GM23248 (cell line): ENCODE data around the gene CDK2. TPM values are rescaled to one million over a fixed set of nuclear protein-coding genes. Genes with fewer than 3 reads are reported as not detected.

Experiments
- DNase-seq: peaks from one replicate; pipeline ENCODE4 v3.0.0-alpha.2; 2015
- H2AFZ ChIP-seq: fragments of 200-600 bp; sonication (generic); 2 replicates; pipeline ENCODE4 v1.6.1; 2016; ENCODE audit warnings: antibody characterized with exemption
- H3F3A ChIP-seq: fragments of 200-600 bp; sonication (generic); 2 replicates; pipeline ENCODE4 v1.6.1; 2016; ENCODE audit warnings: mild to moderate bottlenecking, antibody characterized with exemption, mixed run types; ENCODE audit not compliant: insufficient read depth
- H3K27ac ChIP-seq: fragments of 200-600 bp; sonication (generic); 2 replicates; pipeline ENCODE4 v1.5.1; 2016; ENCODE audit warnings: mild to moderate bottlenecking
- H3K27me3 ChIP-seq: fragments of 200-600 bp; sonication (generic); replicated peaks from 2 replicates; pipeline ENCODE4 v1.6.1; 2016; ENCODE audit warnings: mild to moderate bottlenecking; ENCODE audit not compliant: insufficient read depth
- H3K36me3 ChIP-seq: fragments of 200-600 bp; sonication (generic); 2 replicates; pipeline ENCODE4 v1.6.1; 2016; ENCODE audit warnings: low read depth, mild to moderate bottlenecking
- H3K4me1 ChIP-seq: fragments of 200-600 bp; sonication (generic); 2 replicates; pipeline ENCODE4 v1.6.1; 2016; ENCODE audit warnings: mild to moderate bottlenecking; ENCODE audit not compliant: insufficient read depth
- H3K4me2 ChIP-seq: fragments of 200-600 bp; sonication (generic); one replicate; pipeline ENCODE4 v1.6.1; 2016; ENCODE audit warnings: mild to moderate bottlenecking; ENCODE audit not compliant: unreplicated experiment
- H3K4me3 ChIP-seq: fragments of 200-600 bp; sonication (generic); 2 replicates; pipeline ENCODE4 v1.5.1; 2016; ENCODE audit warnings: mild to moderate bottlenecking
- H3K79me2 ChIP-seq: fragments of 200-600 bp; sonication (generic); 2 replicates; pipeline ENCODE4 v1.6.1; 2016; ENCODE audit warnings: mild to moderate bottlenecking; ENCODE audit not compliant: insufficient read depth
- H3K9ac ChIP-seq: fragments of 200-600 bp; sonication (generic); 2 replicates; pipeline ENCODE4 v1.6.1; 2016; ENCODE audit warnings: mild to moderate bottlenecking
- H3K9me2 ChIP-seq: fragments of 200-600 bp; sonication (generic); 2 replicates; pipeline ENCODE4 v1.6.1; 2016; ENCODE audit warnings: mixed run types, mild to moderate bottlenecking, moderate library complexity; ENCODE audit not compliant: insufficient read depth
- H3K9me3 ChIP-seq: fragments of 200-600 bp; sonication (generic); one replicate; pipeline ENCODE4 v1.6.1; 2017; ENCODE audit warnings: low read depth
- H4K20me1 ChIP-seq: fragments of 200-600 bp; sonication (generic); 2 replicates; pipeline ENCODE4 v1.6.0; 2016; ENCODE audit not compliant: insufficient read depth
- EZH2 ChIP-seq: fragments of 200-600 bp; sonication (generic); IDR thresholded peaks from 2 replicates; pipeline ENCODE4 v1.6.1; 2018; ENCODE audit warnings: antibody characterized with exemption, mild to moderate bottlenecking; ENCODE audit not compliant: insufficient read depth, poor library complexity, severe bottlenecking
- EZH2phosphoT487 ChIP-seq: fragments of 200-600 bp; sonication (generic); IDR thresholded peaks from 2 replicates; pipeline ENCODE4 v1.6.1; 2018; ENCODE audit warnings: antibody characterized with exemption, moderate library complexity, mild to moderate bottlenecking, low read depth; ENCODE audit not compliant: insufficient read depth
- WGBS, 2 experiments: methylation state at CpG; one replicate each; pipeline ENCODE4 v1.1.6; 2015 to 2017; ENCODE audit warnings: low lambda C conversion rate in 2 of 2, low coverage in 1 of 2; ENCODE audit errors: missing lambda C conversion rate in 2 of 2; 5-methylcytosine and 5-hydroxymethylcytosine counted together
- in situ Hi-C: fragments of 300-500 bp; cut with MboI; formaldehyde crosslinking; loops from 2 replicates; pipeline ENCODE4 v1.15.0; 2020
- polyA plus RNA-seq: library from polyadenylated mRNA; unstranded; fragments of >200 nt; fragmentation: Nextera tagmentation; extraction: Ambion mirVana; gene quantifications from 2 replicates; pipeline ENCODE4 v1.2.1, GENCODE V29; 2016
- total RNA-seq: library from RNA; depleted of rRNA; stranded (reverse); fragments of >200 nt; shearing (Covaris generic); gene quantifications from 2 replicates; pipeline ENCODE4 v1.2.3, GENCODE V29; 2014

Gene CDK2
- total and polyA plus RNA-seq, 2 experiments from 2014 or later: 16.6 to 20.8 TPM

- Histone ChIP-seq H3K9me3 (no peaks in the 10 kb centered on the region), H3K27me3 (no peaks in the 10 kb centered on the region), H3K9me2 (no peaks in the 10 kb centered on the region), H4K20me1 (no peaks in the 10 kb centered on the region), H3F3A (peaks cover 32% of the 10 kb centered on the region), H3K36me3 (peaks cover 23% of the 10 kb centered on the region; the same call in 1 of the 2 replicates), H3K4me2 (no peak overlapping the region), H2AFZ (no peak overlapping the region), H3K27ac (no peak overlapping the region), H3K4me1 (no peaks in the 10 kb centered on the region), H3K79me2 (peaks cover 4% of the 10 kb centered on the region; the same call in 1 of the 2 replicates), H3K9ac (no peak overlapping the region), H3K4me3 (no peak overlapping the region)
- no peak for DNase-seq
- WGBS, 2 experiments: 89 to 91% methylated on average over 4 of the region's 4 CpGs
- TF ChIP-seq EZH2phosphoT487 (no peak), EZH2 (no peak)
- in situ Hi-C loops: no loop called here
Observed at GRCh38 chr12:55993230-55993853, 26.7 kb downstream of the CDK2 start.

- Histone ChIP-seq H3K9ac (no peak overlapping the region), H3K4me3 (no peak overlapping the region), H4K20me1 (no peaks in the 10 kb centered on the region), H3K4me2 (no peak overlapping the region), H3K9me3 (no peaks in the 10 kb centered on the region), H3F3A (peaks cover 32% of the 10 kb centered on the region), H3K9me2 (no peaks in the 10 kb centered on the region), H3K79me2 (peaks cover 4% of the 10 kb centered on the region; the same call in 1 of the 2 replicates), H2AFZ (no peak overlapping the region), H3K36me3 (peaks cover 16% of the 10 kb centered on the region; the same call in 1 of the 2 replicates), H3K27ac (no peak overlapping the region), H3K27me3 (no peaks in the 10 kb centered on the region), H3K4me1 (no peaks in the 10 kb centered on the region)
- no peak for DNase-seq
- 67 to 72% methylated on average over 8 of the region's 8 CpGs for WGBS, 2 experiments
- in situ Hi-C loops: no loop called here
- TF ChIP-seq EZH2phosphoT487: no peak
- no peak for TF ChIP-seq EZH2
Observed at GRCh38 chr12:55995366-55995765, 28.7 kb downstream of the CDK2 start.

GRCh38 chr12:55996201-55996714 is 29.6 kb downstream of the CDK2 start:
- Histone ChIP-seq H3K9ac (peak overlapping the region; percentile 83), H3K27ac (peak overlapping the region; percentile 58)

GRCh38 chr12:55996715-55997534 is 30.3 kb downstream of the CDK2 start, which contains the start of gene SUOX:
Gene SUOX, plus strand, starts transcription at chr12:55997276. Its CDS starts 4,946 bp downstream, at chr12:56002222.
- H3K9ac ChIP-seq: peak within 1 kb of the TSS; percentile 83
- H3K4me3 ChIP-seq: peak within 1 kb of the TSS; percentile 93
- H3K27me3 ChIP-seq: no peaks in the 10 kb centered on the region
- peak within 1 kb of the TSS; percentile 95 for H2AFZ ChIP-seq
- peaks cover 4% of the 10 kb centered on the region; the same call in 1 of the 2 replicates for H3K79me2 ChIP-seq
- H3K4me2 ChIP-seq: peak within 1 kb of the TSS; percentile 98
- in situ Hi-C loops: no loop called here
- no peaks in the 10 kb centered on the region for H3K4me1 ChIP-seq
- peak within 1 kb of the TSS; percentile 58 for H3K27ac ChIP-seq
- H3K9me3 ChIP-seq: no peaks in the 10 kb centered on the region
- H3K9me2 ChIP-seq: no peaks in the 10 kb centered on the region
- H3K36me3 ChIP-seq: peaks cover 4% of the 10 kb centered on the region; the same call in 1 of the 2 replicates
- WGBS, 2 experiments: 1% methylated on average over 27 of the region's 27 CpGs
- no peaks in the 10 kb centered on the region for H4K20me1 ChIP-seq
- H3F3A ChIP-seq: peaks cover 32% of the 10 kb centered on the region
- TF ChIP-seq EZH2phosphoT487 (no peak), EZH2 (no peak)
- peak; percentile 98 for DNase-seq

More at GRCh38 chr12:55996201-55996714, 29.6 kb downstream of the CDK2 start:
- peaks cover 4% of the 10 kb centered on the region; the same call in 1 of the 2 replicates for H3K79me2 ChIP-seq
- 29% methylated on average over 14 of the region's 14 CpGs for WGBS, 2 experiments
- TF ChIP-seq EZH2phosphoT487 (no peak), EZH2 (no peak)
- H3K4me3 ChIP-seq: peak overlapping the region; percentile 93
- in situ Hi-C loops: no loop called here
- peak overlapping the region; percentile 95 for H2AFZ ChIP-seq
- peak; percentile 70 for DNase-seq
- peak overlapping the region; percentile 98 for H3K4me2 ChIP-seq
- H3K9me3 ChIP-seq: no peaks in the 10 kb centered on the region
- H3K9me2 ChIP-seq: no peaks in the 10 kb centered on the region
- no peaks in the 10 kb centered on the region for H4K20me1 ChIP-seq
- H3F3A ChIP-seq: peaks cover 32% of the 10 kb centered on the region
- H3K27me3 ChIP-seq: no peaks in the 10 kb centered on the region
- peaks cover 7% of the 10 kb centered on the region; the same call in 1 of the 2 replicates for H3K36me3 ChIP-seq
- no peaks in the 10 kb centered on the region for H3K4me1 ChIP-seq
